MCF 10A (cell line): ENCODE measurements around the gene AK4. TPM values are rescaled to one million over a fixed set of nuclear protein-coding genes. Genes with fewer than 3 reads are reported as not detected.
A peak's percentile ranks its signal among the peaks of the same experiment; 100 is the strongest.

Source experiments
- BruUV-seq: library from RNA; stranded (reverse); fragments of 400-500 nt; replicated peaks from 2 replicates; lab custom pipeline; 2021; lab: Mats Ljungman, UMichigan
- CTCF ChIA-PET: fragments of 300-600 bp; sonication (Branson Sonifier 250); formaldehyde crosslinking; extraction: SDS; loops from one replicate; lab custom pipeline; 2021; ENCODE audit warnings: antibody characterized with exemption, inconsistent platforms; lab: Yijun Ruan, JAX
- POLR2A ChIA-PET: fragments of 300-600, 350-650 bp; sonication (Branson Sonifier 250); formaldehyde crosslinking; extraction: SDS; loops from one replicate; lab custom pipeline; 2020; ENCODE audit warnings: antibody characterized with exemption, inconsistent platforms; lab: Yijun Ruan, JAX
- DNase-seq: peaks from one replicate; pipeline ENCODE4 v3.0.0-alpha.2; 2018; ENCODE audit not compliant: unreplicated experiment
- H3K27ac Mint-ChIP-seq: one replicate; pipeline ENCODE4 v1.8.0; 2022; ENCODE audit warnings: mild to moderate bottlenecking, low read depth, mixed read lengths; ENCODE audit not compliant: unreplicated experiment
- H3K27me3 Mint-ChIP-seq: one replicate; pipeline ENCODE4 v1.8.0; 2022; ENCODE audit warnings: mixed read lengths; ENCODE audit not compliant: insufficient read depth, unreplicated experiment
- H3K36me3 Mint-ChIP-seq: one replicate; pipeline ENCODE4 v1.8.0; 2022; ENCODE audit warnings: mild to moderate bottlenecking, moderate library complexity, mixed read lengths; ENCODE audit not compliant: insufficient read depth, unreplicated experiment
- H3K4me1 Mint-ChIP-seq: one replicate; pipeline ENCODE4 v1.8.0; 2022; ENCODE audit warnings: mixed read lengths; ENCODE audit not compliant: insufficient read depth, unreplicated experiment
- H3K4me3 Mint-ChIP-seq: one replicate; pipeline ENCODE4 v1.8.0; 2022; ENCODE audit warnings: mild to moderate bottlenecking, moderate library complexity, mixed read lengths; ENCODE audit not compliant: unreplicated experiment
- H3K9me3 Mint-ChIP-seq: one replicate; pipeline ENCODE4 v1.8.0; 2022; ENCODE audit warnings: mixed read lengths; ENCODE audit not compliant: unreplicated experiment
- intact Hi-C: fragments of 100-400 bp; cut with micrococcal nuclease; formaldehyde crosslinking; loops from 2 replicates; pipeline ENCODE4 v1.14.1; 2022
- total RNA-seq: library from RNA; stranded (reverse); gene quantifications from 2 replicates; pipeline ENCODE4 v1.2.3, GENCODE V29; 2022
- TF ChIP-seq, protein P1 (sequence below): fragments of 200-600 bp; IDR thresholded peaks from one replicate; pipeline ENCODE4 v1.8.0; 2022; ENCODE audit warnings: antibody characterized with exemption, mild to moderate bottlenecking; ENCODE audit not compliant: unreplicated experiment

The AK4 gene
- total RNA-seq, 1 experiment from 2014 or later = 57.1 TPM

DNA sequence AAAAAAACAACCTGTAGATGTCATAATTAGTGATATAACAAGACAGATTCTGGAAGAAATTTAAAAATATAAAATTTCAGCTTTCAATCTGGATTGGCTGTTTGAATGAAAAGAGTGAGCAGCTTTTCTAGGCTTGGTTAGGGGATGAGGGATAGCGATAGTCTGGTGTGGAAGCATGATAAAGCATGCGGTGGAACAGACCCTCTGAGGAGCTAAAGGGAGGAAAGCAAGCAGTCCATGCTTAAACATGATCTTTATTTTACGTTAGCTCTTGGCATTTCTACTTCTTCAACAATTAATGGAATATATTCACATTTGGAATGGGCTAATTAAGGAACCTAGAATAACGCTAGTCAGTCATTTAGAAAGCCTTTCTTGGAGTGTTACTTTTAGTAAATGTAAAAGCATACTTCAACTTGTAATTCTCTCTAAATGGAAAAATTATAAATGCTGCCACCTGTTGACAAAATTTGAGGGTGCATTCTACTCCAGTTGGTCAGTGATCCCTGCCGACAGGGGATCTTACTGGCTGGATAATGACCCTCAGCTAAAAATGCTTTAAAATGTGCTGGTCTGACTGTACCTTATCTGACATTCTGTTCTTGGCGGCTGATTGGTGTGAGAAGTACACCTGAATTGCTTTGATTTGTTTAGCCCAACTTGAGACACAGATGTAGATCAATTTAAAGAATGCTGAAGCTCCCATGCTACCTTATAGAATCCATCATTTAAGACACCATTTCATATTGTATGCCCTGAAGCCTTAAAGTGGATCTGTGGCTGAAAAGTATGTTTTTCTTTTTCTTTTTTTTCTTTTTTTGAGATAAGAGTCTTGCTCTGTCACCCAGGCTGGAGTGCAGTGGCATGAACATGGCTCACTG, 61.2 kb downstream of the AK4 start:
- no peaks in the 10 kb centered on the region for H3K27me3 Mint-ChIP-seq
- BruUV-seq = no TSS peak
- H3K4me3 Mint-ChIP-seq = no peak overlapping the region
- intact Hi-C loops = loop anchor here (1.0 to 10.0 kb wide), 4 partner anchors 60 to 344 kb away; partner anchors contain the start of gene AK4
- ChIA-PET POLR2A (interaction anchor here (0.5 to 3.3 kb wide), 9 partner anchors 9 to 186 kb away, joined by 3 to 11 read pairs (median 3); partner anchors contain the start of gene AK4), CTCF (interaction anchor here (0.5 to 5.6 kb wide), 59 partner anchors 8 to 1126 kb away, joined by 3 to 101 read pairs (median 5); partner anchors contain the start of gene AK4)
- DNase-seq = peak; percentile 61
- H3K36me3 Mint-ChIP-seq = peaks cover 19% of the 10 kb centered on the region
- no peaks in the 10 kb centered on the region for H3K9me3 Mint-ChIP-seq
- H3K27ac Mint-ChIP-seq = no peak overlapping the region
- no peaks in the 10 kb centered on the region for H3K4me1 Mint-ChIP-seq
- TF ChIP-seq, protein P1, sequence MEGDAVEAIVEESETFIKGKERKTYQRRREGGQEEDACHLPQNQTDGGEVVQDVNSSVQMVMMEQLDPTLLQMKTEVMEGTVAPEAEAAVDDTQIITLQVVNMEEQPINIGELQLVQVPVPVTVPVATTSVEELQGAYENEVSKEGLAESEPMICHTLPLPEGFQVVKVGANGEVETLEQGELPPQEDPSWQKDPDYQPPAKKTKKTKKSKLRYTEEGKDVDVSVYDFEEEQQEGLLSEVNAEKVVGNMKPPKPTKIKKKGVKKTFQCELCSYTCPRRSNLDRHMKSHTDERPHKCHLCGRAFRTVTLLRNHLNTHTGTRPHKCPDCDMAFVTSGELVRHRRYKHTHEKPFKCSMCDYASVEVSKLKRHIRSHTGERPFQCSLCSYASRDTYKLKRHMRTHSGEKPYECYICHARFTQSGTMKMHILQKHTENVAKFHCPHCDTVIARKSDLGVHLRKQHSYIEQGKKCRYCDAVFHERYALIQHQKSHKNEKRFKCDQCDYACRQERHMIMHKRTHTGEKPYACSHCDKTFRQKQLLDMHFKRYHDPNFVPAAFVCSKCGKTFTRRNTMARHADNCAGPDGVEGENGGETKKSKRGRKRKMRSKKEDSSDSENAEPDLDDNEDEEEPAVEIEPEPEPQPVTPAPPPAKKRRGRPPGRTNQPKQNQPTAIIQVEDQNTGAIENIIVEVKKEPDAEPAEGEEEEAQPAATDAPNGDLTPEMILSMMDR = peak; percentile 56

DNA sequence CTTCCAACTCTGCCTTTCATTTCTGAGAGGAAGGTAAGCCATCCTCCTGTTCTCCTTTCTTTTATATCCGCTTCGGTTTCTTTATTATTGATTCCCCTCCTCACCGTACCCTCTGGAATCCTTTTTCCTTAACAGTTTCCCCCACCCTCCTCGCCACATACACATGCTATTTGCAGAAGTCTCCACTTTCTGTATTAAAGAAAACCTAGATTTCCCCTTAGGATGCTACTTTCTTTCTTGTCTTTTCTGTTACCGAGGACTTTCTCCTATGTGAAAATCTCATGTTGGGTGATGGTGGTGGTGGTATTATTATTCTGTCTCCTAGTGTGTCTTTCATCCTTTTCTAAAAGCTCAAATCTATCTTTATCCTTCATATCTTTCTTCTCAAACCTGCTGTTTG, 62.3 kb downstream of the AK4 start:
- H3K36me3 Mint-ChIP-seq = peaks cover 19% of the 10 kb centered on the region
- TF ChIP-seq, protein P1 = no peak
- DNase-seq = no peak
- no peaks in the 10 kb centered on the region for H3K4me1 Mint-ChIP-seq
- no peak overlapping the region for H3K27ac Mint-ChIP-seq
- intact Hi-C loops = no loop called here
- ChIA-PET POLR2A (interaction anchor here (3.3 kb wide), 1 partner anchor 144 kb away, joined by 11 read pairs; no protein-coding TSS in a partner anchor), CTCF (interaction anchor here (0.6 to 5.6 kb wide), 14 partner anchors 10 to 322 kb away, joined by 3 to 101 read pairs (median 13); partner anchors contain the start of gene AK4)
- no TSS peak for BruUV-seq
- no peak overlapping the region for H3K4me3 Mint-ChIP-seq
- H3K27me3 Mint-ChIP-seq = no peaks in the 10 kb centered on the region
- H3K9me3 Mint-ChIP-seq = no peaks in the 10 kb centered on the region

DNA sequence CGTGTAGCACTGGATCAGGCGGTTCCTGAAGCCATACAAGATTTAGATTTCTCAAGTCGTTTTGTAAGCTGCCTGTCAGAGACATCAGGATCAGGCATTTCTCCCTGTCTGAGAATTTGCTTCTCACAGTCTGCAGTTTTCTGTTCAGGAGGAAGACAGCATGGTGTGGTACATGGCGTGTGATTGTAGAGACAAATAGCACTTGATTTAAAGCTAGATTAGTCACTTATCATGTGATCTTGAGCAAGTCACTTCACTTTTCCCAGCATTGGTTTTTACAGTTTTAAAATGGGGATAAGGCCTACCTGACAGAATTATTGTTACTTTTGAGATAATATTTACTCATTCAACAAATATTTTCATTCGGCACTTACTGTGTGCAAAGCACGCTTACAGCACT, 63.3 kb downstream of the AK4 start:
- CTCF ChIA-PET = interaction anchor here (0.6 to 5.6 kb wide), 6 partner anchors 9 to 277 kb away, joined by 3 to 101 read pairs (median 26); no protein-coding TSS in a partner anchor
- H3K27ac Mint-ChIP-seq = no peak overlapping the region

More for the DNA sequence above, 63.3 kb downstream of the AK4 start:
- DNase-seq = no peak
- POLR2A ChIA-PET = interaction anchor here (0.6 to 1.1 kb wide), 5 partner anchors 29 to 227 kb away, joined by 3 to 4 read pairs (median 3); partner anchors contain the start of genes LEPR and LEPROT
- H3K4me3 Mint-ChIP-seq = no peak overlapping the region
- intact Hi-C loops = no loop called here
- H3K36me3 Mint-ChIP-seq = peaks cover 19% of the 10 kb centered on the region
- no TSS peak for BruUV-seq
- TF ChIP-seq, protein P1 = no peak
- H3K27me3 Mint-ChIP-seq = no peaks in the 10 kb centered on the region
- H3K4me1 Mint-ChIP-seq = no peaks in the 10 kb centered on the region
- H3K9me3 Mint-ChIP-seq = no peaks in the 10 kb centered on the region
